Esophagus muscularis mucosa (tissue), 3 donors: ENCODE data around the gene TAOK1.

Experiments
- CTCF ChIP-seq, 3 experiments: fragments of 200-600 bp in 2 of 3; fragments of 450-650 bp in 1 of 3; sonication (generic) in 2 of 3; IDR thresholded peaks; one replicate each; pipeline ENCODE4 v1.5.1; 2017 to 2019; ENCODE audit warnings: antibody characterized with exemption in 3 of 3, mild to moderate bottlenecking in 2 of 3, moderate library complexity in 1 of 3
- POLR2AphosphoS5 ChIP-seq, 2 donors: sonication (generic); formaldehyde crosslinking; IDR thresholded peaks; one replicate each; pipeline ENCODE4 v1.6.1; 2017; ENCODE audit warnings: antibody characterized with exemption in 2 of 2

- TF ChIP-seq CTCF (IDR thresholded peaks at IDR 0.05) (no peak), POLR2AphosphoS5 (IDR thresholded peaks at IDR 0.05) (no peak)
Observed at GRCh38 chr17:29575511-29576213, 185.5 kb downstream of the TAOK1 start.
